Activated CD4-positive, alpha-beta T cell treated with anti-CD3 and anti-CD28 coated beads, Interleukin-2, amount 10 ng/mL, durations not matched to agents 7 days and 5 days (primary cell): Measurements from ENCODE around the gene HDLBP. TPM values are rescaled to one million over a fixed set of nuclear protein-coding genes. Genes with fewer than 3 reads are reported as not detected.
"Not testable (repeated sequence)": the region's sequence is repeated elsewhere in the genome, so short reads cannot be mapped to it uniquely, and the experiment has no call there.

Experiments used
- CTCF ChIA-PET: fragments of 350-600 bp; sonication (Branson Sonifier 250); formaldehyde crosslinking; loops from one replicate; lab custom pipeline; 2021; ENCODE audit warnings: antibody characterized with exemption; lab: Charles Lee
- POLR2A ChIA-PET: fragments of 350-600 bp; sonication (Branson Sonifier 250); formaldehyde crosslinking; loops from one replicate; lab custom pipeline; 2021; ENCODE audit warnings: antibody characterized with exemption; lab: Charles Lee
- DNase-seq: peaks from one replicate; pipeline ENCODE4 v3.0.0-alpha.2; 2020
- H3K27ac Mint-ChIP-seq: one replicate; pipeline ENCODE4 v1.8.0; 2021; ENCODE audit warnings: mild to moderate bottlenecking, moderate library complexity, mixed read lengths
- H3K27me3 Mint-ChIP-seq: one replicate; pipeline ENCODE4 v1.8.0; 2021; ENCODE audit warnings: mixed read lengths
- H3K36me3 Mint-ChIP-seq: one replicate; pipeline ENCODE4 v1.8.0; 2021; ENCODE audit warnings: low read depth, mixed read lengths
- H3K4me1 Mint-ChIP-seq: one replicate; pipeline ENCODE4 v1.8.0; 2021; ENCODE audit warnings: mixed read lengths
- H3K4me3 Mint-ChIP-seq: one replicate; pipeline ENCODE4 v1.8.0; 2021; ENCODE audit warnings: mild to moderate bottlenecking, moderate library complexity, mixed read lengths
- H3K9me3 Mint-ChIP-seq: one replicate; pipeline ENCODE4 v1.8.0; 2021; ENCODE audit warnings: mixed read lengths
- total RNA-seq, 2 experiments: library from RNA; stranded (reverse); gene quantifications; one replicate each; pipeline ENCODE4 v1.2.3, GENCODE V29; 2021

The HDLBP gene
- total RNA-seq, 2 experiments from 2014 or later, result 198 to 203 TPM

DNA sequence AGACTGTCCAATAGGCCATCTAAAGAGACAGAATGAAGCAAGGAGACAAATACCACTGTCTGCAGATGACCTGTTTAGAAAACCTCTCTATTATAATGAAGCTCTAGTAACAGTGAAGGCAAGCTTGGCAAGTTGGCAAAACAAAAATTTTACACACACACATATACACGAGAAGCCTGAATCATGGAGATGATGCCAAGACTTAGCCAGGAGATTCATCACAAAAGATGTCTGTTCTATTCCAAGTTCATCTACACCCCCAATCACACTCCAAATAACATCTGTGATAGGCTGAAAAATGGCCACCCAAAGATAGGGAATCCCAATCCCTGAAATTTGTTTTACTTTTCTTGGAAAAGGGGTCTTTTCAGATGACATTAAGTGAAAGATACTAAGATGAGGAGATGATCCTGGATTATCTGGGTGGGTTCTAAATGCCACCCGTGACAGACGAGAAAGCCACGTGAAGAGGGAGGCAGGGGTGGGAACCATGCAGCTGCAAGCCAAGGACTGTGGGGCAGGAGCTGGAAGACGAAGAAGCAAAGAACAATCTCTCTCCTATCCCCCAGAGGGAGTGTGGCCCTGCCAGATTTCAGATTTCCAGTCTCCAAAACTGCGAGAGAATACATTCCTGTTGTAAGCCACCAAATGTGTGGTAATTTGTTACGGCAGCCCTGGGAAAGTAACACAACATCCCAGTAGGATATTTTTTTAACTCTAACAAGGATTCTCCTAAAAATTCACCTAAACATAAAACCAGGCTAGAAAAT, 20.0 kb downstream of the HDLBP start:
- peaks cover 56% of the 10 kb centered on the region for H3K4me1 Mint-ChIP-seq
- POLR2A ChIA-PET, result interaction anchor here (0.6 kb wide), 1 partner anchor 393 kb away, joined by 3 read pairs; no protein-coding TSS in a partner anchor
- H3K27me3 Mint-ChIP-seq, result no peaks in the 10 kb centered on the region
- no peak overlapping the region for H3K27ac Mint-ChIP-seq
- CTCF ChIA-PET, result interaction anchor here (0.7 kb wide), 1 partner anchor 342 kb away, joined by 3 read pairs; the partner anchor contains the start of gene ATG4B
- H3K9me3 Mint-ChIP-seq, result no peaks in the 10 kb centered on the region
- no peak overlapping the region for H3K4me3 Mint-ChIP-seq
- peaks cover 13% of the 10 kb centered on the region for H3K36me3 Mint-ChIP-seq
- DNase-seq, result no peak

DNA sequence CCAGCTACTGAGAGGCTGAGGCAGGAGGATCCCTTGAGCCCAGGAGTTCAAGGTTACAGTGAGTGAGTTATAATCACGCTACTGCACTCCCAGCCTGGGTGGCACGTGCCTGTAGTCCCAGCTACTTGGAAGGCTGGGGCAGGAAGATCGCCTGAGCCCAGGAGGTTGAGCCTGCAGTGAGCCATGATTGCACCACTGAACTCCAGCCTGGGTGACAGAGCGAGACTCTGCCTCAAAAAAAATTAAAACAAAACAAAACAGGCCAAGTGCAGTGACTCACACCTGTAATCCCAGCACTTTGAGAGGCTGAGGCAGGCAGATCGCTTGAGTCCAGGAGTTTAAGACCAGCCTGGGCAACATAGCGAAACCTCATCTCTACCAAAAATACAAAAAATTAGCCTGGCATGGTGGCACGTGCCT, 22.1 kb downstream of the HDLBP start:
- POLR2A ChIA-PET, H3K9me3 Mint-ChIP-seq, H3K27ac Mint-ChIP-seq, H3K4me3 Mint-ChIP-seq, H3K27me3 Mint-ChIP-seq, DNase-seq: not testable (repeated sequence)
- H3K4me1 Mint-ChIP-seq, result peaks cover 52% of the 10 kb centered on the region
- CTCF ChIA-PET, result interaction anchor here (1.2 to 2.2 kb wide), 2 partner anchors 9 to 10 kb away, joined by 3 to 7 read pairs; no protein-coding TSS in a partner anchor
- H3K36me3 Mint-ChIP-seq, result peaks cover 15% of the 10 kb centered on the region

DNA sequence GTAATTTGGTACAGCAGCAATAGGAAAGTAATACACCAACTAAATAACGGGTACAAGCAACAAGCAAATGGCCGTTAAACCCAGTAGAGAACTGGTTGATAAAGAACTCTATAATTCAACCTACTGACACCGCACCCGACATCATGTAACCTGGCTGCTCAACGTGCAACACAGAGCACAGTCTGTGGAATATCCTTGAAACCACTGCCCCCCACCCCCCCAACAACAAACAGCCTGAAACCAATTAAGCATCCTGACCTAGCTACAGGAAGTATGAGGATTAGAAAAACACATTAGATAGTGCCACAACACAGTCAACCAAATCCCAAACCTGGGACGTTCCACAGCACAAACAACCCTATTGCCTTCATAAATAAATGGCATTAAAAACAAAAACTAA, 23.5 kb downstream of the HDLBP start:
- H3K4me1 Mint-ChIP-seq, result peaks cover 51% of the 10 kb centered on the region
- H3K27ac Mint-ChIP-seq, result no peak overlapping the region
- no peak overlapping the region for H3K4me3 Mint-ChIP-seq
- H3K27me3 Mint-ChIP-seq, result no peaks in the 10 kb centered on the region
- ChIA-PET CTCF (interaction anchor here (0.6 to 1.1 kb wide), 3 partner anchors 17 to 283 kb away, joined by 3 to 4 read pairs (median 3); no protein-coding TSS in a partner anchor), POLR2A (no interaction called here)
- DNase-seq, result no peak
- peaks cover 13% of the 10 kb centered on the region for H3K36me3 Mint-ChIP-seq
- no peaks in the 10 kb centered on the region for H3K9me3 Mint-ChIP-seq

DNA sequence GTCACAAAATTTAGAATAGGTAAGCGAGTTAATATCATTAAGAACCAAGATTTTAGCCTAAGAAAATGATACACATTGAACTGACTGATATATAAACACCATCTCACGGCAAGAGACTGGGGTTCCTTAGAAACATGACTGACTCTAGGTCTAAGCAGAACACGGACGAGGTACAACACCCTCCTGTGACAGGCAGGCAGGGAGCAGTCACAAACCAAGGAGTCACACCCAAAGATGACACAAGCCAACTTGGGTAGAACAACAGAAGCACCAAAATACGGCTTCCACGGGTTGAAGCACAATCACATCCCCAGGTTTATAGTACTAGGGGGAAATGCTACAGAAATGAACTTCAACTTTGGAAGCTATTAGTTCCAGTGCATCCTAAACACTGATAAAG, 24.3 kb downstream of the HDLBP start:
- H3K27me3 Mint-ChIP-seq, result no peaks in the 10 kb centered on the region
- POLR2A ChIA-PET, result no interaction called here
- peaks cover 48% of the 10 kb centered on the region for H3K4me1 Mint-ChIP-seq
- CTCF ChIA-PET, result no interaction called here
- no peak for DNase-seq
- H3K36me3 Mint-ChIP-seq, result peaks cover 13% of the 10 kb centered on the region
- no peak overlapping the region for H3K27ac Mint-ChIP-seq
- no peak overlapping the region for H3K4me3 Mint-ChIP-seq
- H3K9me3 Mint-ChIP-seq, result no peaks in the 10 kb centered on the region

DNA sequence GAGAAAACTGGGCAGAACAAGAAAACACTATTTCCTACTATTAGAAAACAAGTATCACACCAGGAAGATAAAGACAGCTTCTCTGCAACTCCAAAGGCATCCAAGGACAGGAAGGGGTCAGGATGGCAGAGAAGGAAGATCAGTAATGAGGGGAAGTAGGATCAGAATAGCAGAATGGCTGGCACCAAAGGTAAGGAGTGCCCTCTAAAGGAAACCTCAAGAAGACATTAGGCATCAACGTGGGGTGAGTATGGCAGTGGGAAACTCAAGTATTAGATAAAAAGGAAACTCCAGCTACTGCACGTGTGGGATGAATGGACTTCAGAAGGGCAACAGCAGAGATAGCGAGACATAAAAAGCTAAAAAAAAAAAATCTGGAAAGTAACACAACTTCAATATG, 25.9 kb downstream of the HDLBP start:
- H3K27ac Mint-ChIP-seq, result no peak overlapping the region
- ChIA-PET POLR2A (no interaction called here), CTCF (no interaction called here)
- H3K36me3 Mint-ChIP-seq, result peaks cover 15% of the 10 kb centered on the region
- H3K9me3 Mint-ChIP-seq, result no peaks in the 10 kb centered on the region
- H3K4me1 Mint-ChIP-seq, result peaks cover 50% of the 10 kb centered on the region
- H3K27me3 Mint-ChIP-seq, result no peaks in the 10 kb centered on the region
- no peak overlapping the region for H3K4me3 Mint-ChIP-seq
- DNase-seq, result no peak

DNA sequence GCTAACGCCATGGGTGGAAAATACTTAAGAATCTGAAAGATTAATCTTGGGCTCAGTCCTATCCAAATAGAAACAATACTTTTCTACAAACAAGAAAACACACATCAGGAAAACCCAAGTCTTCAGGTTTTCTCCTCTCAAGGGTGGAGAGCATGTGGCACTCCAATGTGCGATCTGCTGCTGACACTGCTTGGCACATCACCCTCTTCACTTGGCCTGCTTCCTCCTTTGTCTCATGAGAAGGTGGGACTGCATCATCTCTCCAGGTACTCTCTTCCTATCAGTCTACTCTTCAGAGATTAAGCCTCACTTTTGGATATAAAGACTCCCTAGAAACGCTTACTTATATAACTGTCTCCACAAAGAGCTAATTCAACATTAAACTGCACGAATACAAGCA, 26.4 kb downstream of the HDLBP start:
- H3K36me3 Mint-ChIP-seq, result peaks cover 15% of the 10 kb centered on the region
- H3K27me3 Mint-ChIP-seq, result no peaks in the 10 kb centered on the region
- H3K27ac Mint-ChIP-seq, result no peak overlapping the region
- POLR2A ChIA-PET, result no interaction called here
- no peak overlapping the region for H3K4me3 Mint-ChIP-seq
- H3K9me3 Mint-ChIP-seq, result no peaks in the 10 kb centered on the region
- CTCF ChIA-PET, result no interaction called here
- DNase-seq, result no peak
- peaks cover 54% of the 10 kb centered on the region for H3K4me1 Mint-ChIP-seq

DNA sequence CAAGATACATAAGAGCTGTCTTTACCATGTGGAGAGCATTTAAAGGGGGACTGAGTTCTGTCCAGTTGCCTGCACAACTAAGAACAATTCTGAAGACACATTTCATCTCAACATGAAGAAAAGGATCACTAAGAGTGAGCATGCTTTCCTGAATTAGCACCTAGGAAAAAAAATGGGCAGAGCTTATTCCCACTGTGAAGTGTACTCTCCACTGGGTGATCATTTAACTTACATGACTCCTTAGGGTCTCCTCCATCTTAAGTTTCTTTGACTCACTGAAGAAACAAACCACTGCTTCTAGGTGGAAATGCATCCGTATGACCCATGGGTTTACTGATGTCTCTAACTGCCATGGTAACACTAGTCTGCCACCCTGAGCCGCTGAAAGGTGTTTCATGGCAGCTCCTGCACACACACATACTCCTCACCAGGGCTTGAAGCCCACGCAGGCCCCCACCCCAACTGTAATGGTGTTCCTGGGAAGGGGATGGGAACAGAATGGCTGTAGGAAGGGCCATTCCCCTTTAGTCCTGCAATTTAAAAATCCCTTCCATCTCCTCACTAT, 27.1 kb downstream of the HDLBP start:
- Mint-ChIP-seq H3K36me3 (peaks cover 15% of the 10 kb centered on the region), H3K27me3 (no peaks in the 10 kb centered on the region), H3K4me1 (peaks cover 58% of the 10 kb centered on the region), H3K27ac (no peak overlapping the region), H3K4me3 (no peak overlapping the region), H3K9me3 (no peaks in the 10 kb centered on the region)
- ChIA-PET CTCF (interaction anchor here (0.9 kb wide), 1 partner anchor 11 kb away, joined by 3 read pairs; no protein-coding TSS in a partner anchor), POLR2A (no interaction called here)
- no peak for DNase-seq

DNA sequence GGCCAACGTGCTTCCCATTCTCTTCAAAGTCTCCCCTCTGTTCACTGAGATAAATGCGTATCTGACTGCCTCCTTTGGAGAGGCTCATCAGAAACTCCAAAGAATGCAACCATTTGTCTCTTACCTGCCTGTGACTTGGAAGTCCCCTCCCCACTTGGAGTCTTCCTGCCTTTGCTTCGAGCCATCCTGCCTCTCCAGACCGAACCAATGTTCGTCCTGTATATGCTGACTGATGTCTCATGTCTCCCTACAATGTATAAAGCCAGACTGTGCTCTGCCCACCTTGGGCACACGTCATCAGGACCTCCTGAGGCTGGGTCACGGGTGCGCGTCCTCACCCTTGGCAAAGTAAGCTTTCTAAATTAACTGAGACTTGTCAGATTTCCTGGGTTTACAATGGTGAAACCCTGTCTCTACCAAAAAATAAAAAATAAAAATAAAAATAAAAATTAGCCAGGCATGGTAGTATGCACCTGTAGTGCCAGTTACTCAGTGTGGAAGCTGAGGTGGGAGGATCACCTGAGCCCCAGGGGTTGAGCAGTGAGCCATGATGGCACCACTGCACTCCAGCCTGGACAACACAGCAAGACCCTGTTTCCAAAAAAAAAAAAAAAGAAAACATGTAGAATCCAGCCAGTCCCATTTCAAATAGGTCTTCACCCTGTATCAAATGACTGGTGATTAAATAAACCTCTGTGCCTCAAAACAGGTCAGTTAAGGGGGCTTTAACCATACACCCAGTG, 29.0 kb downstream of the HDLBP start:
- Mint-ChIP-seq H3K4me1 (peaks cover 53% of the 10 kb centered on the region), H3K9me3 (no peaks in the 10 kb centered on the region), H3K4me3 (no peak overlapping the region), H3K27me3 (no peaks in the 10 kb centered on the region), H3K27ac (no peak overlapping the region), H3K36me3 (peaks cover 15% of the 10 kb centered on the region)
- POLR2A ChIA-PET, result no interaction called here
- CTCF ChIA-PET, result no interaction called here
- no peak for DNase-seq

DNA sequence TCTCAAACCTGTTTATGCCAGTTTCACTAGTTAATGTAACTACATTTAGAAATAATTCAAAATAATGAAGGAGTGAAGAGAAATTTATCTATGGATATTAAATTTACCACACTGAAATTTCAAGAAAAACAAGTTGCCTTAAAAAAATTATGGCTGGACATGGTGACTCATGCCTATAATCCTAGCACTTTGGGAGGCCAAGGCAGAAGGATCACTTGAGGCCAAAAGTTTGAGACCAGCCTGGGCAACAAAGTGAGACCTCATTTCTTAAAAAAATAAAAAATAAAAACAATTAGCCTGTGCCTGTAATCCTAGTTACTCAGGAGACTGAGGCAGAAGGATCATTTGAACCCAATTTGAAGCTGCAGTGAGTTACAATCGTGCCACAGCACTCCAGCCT, 29.9 kb downstream of the HDLBP start:
- CTCF ChIA-PET, result no interaction called here
- POLR2A ChIA-PET, result no interaction called here
- no peak for DNase-seq
- Mint-ChIP-seq H3K4me3 (no peak overlapping the region), H3K27me3 (no peaks in the 10 kb centered on the region), H3K4me1 (peaks cover 47% of the 10 kb centered on the region), H3K27ac (no peak overlapping the region), H3K9me3 (no peaks in the 10 kb centered on the region), H3K36me3 (peaks cover 13% of the 10 kb centered on the region)

DNA sequence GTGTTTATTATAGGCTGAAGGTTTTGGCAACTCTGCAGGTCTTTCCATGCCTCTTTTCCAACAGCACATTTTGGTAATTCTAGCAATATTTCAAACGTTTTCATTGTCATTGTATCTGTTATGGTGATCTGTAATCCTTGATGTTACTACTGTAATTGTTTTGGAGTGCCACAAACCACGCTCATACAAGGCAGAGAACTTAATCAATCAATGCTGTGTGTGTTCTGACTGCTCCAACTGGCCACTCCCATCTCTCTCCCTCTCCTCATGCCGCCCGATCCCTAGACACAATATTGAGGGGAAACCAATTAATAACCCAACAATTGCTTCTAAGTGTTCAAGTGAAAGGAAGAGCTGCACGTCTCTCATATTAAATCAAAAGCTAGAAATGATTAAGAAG, 32.9 kb downstream of the HDLBP start:
- CTCF ChIA-PET, result no interaction called here
- no peak for DNase-seq
- Mint-ChIP-seq H3K4me1 (peaks cover 40% of the 10 kb centered on the region), H3K36me3 (peaks cover 7% of the 10 kb centered on the region), H3K27ac (no peak overlapping the region), H3K27me3 (no peaks in the 10 kb centered on the region), H3K4me3 (no peak overlapping the region), H3K9me3 (no peaks in the 10 kb centered on the region)
- POLR2A ChIA-PET, result no interaction called here

DNA sequence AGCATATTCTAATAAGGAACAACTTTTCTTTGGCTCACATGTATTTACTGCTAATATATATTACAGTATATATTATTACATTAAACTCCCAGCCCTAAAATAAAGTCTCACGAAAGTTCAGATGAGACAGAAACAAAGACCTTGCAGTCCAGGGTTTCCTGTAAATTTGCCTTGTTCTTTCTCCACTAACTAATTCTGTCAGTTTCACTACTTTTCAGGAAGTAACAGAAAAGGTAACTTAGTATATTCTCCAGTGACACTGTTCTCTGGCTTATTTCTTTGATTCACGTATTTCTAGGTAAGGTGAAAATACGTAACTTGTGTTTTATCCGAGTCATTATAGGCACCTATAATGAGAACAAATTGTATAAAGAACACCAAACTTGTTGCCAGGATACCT, 35.2 kb downstream of the HDLBP start:
- Mint-ChIP-seq H3K4me1 (peaks cover 38% of the 10 kb centered on the region), H3K36me3 (peaks cover 18% of the 10 kb centered on the region), H3K27ac (no peak overlapping the region), H3K9me3 (peaks cover 9% of the 10 kb centered on the region), H3K4me3 (no peak overlapping the region), H3K27me3 (no peaks in the 10 kb centered on the region)
- POLR2A ChIA-PET, result no interaction called here
- CTCF ChIA-PET, result interaction anchor here (1.7 kb wide), 1 partner anchor 21 kb away, joined by 3 read pairs; no protein-coding TSS in a partner anchor
- DNase-seq, result no peak

DNA sequence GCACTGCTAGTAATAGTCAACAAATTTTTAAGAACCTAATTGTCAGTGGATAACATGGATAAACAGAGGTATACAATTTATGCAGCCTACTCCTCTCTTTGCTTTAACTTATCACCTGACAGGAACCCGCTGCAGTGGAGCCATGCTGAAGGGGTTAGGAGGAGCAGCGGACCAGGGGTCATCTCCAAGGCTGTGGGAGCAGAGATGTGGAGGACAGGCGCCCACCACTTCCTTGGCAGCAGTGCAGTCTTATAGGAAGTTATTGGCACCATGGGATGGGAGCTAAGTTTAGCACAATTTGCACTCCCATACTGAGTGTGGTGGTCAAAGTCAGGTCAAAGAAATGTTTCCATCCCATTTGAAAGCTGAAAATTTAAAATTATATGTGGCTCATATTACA, 35.6 kb downstream of the HDLBP start:
- no peak overlapping the region for H3K27ac Mint-ChIP-seq
- H3K36me3 Mint-ChIP-seq, result peaks cover 21% of the 10 kb centered on the region
- peaks cover 39% of the 10 kb centered on the region for H3K4me1 Mint-ChIP-seq
- ChIA-PET CTCF (no interaction called here), POLR2A (no interaction called here)
- H3K4me3 Mint-ChIP-seq, result no peak overlapping the region
- DNase-seq, result no peak
- H3K27me3 Mint-ChIP-seq, result no peaks in the 10 kb centered on the region
- peaks cover 13% of the 10 kb centered on the region for H3K9me3 Mint-ChIP-seq

DNA sequence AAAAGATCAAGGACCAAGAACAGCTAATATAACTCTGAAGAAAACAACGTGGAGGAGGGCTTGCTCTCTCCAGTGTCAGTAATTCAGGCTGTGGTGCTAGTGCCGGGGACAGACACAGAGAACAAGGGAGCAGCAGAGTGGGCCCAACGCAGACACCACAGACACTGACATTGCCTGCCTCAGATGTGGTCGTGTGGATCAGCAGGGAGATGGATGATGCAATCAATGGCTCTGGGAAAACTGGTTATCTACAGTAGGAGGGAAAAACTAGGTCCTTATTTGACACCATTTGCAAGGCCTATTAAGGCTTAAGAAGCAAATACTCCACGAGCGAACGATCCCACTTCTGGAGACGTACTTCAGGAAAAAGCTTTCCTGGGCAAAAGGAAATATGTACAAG, 36.1 kb downstream of the HDLBP start:
- no peak for DNase-seq
- H3K27me3 Mint-ChIP-seq, result no peaks in the 10 kb centered on the region
- ChIA-PET CTCF (no interaction called here), POLR2A (no interaction called here)
- H3K4me3 Mint-ChIP-seq, result no peak overlapping the region
- no peak overlapping the region for H3K27ac Mint-ChIP-seq
- peaks cover 39% of the 10 kb centered on the region for H3K4me1 Mint-ChIP-seq
- peaks cover 13% of the 10 kb centered on the region for H3K9me3 Mint-ChIP-seq
- peaks cover 24% of the 10 kb centered on the region for H3K36me3 Mint-ChIP-seq
